T-cell (primary cell): ENCODE measurements around the gene SEPHS1. TPM values are rescaled to one million over a fixed set of nuclear protein-coding genes. Genes with fewer than 3 reads are reported as not detected.

Experiments
- ATAC-seq, 4 experiments: fragments of 200-7000 bp in 3 of 4; fragments of 150-1000 bp in 1 of 4; cut with Tn5 transposase; replicated peaks in 1 of 4; 1 replicate in 3 of 4; 2 replicates in 1 of 4; pipeline ENCODE4 v1.10.0; 2021; ENCODE audit warnings: moderate library complexity in 3 of 4, mild to moderate bottlenecking in 2 of 4, moderate number of reproducible peaks in 1 of 4
- CTCF ChIA-PET, 2 donors: fragments of 300-600 bp; sonication (Branson Sonifier 250); formaldehyde crosslinking; loops; one replicate each; lab custom pipeline; 2022; ENCODE audit warnings: antibody characterized with exemption in 2 of 2; lab: Charles Lee
- POLR2A ChIA-PET, 2 donors: fragments of 300-600 bp; sonication (Branson Sonifier 250); formaldehyde crosslinking; loops; one replicate each; lab custom pipeline; 2022; ENCODE audit warnings: antibody characterized with exemption in 2 of 2; lab: Charles Lee
- DNase-seq, 35 experiments: peaks; one replicate each; pipeline versions ENCODE4 v3.0.0 to v3.0.0-alpha.2; 2013 to 2023
- H3K27ac ChIP-seq: one replicate; pipeline ENCODE4 v1.5.1; 2013; ENCODE audit warnings: low read length
- H3K27me3 ChIP-seq, 2 experiments: replicated peaks in 1 of 2; 1 replicate in 1 of 2; 2 replicates in 1 of 2; pipeline versions ENCODE4 v1.6.1 to v1.7.0; 2013; ENCODE audit warnings: low read length in 1 of 2, mixed read lengths in 1 of 2; ENCODE audit not compliant: control insufficient read depth in 2 of 2, insufficient read depth in 2 of 2; ENCODE audit errors: extremely low read depth in 1 of 2
- H3K36me3 ChIP-seq, 2 donors: 1 replicate in 1 of 2; 2 replicates in 1 of 2; pipeline versions ENCODE4 v1.6.1 to v1.7.0; 2013; ENCODE audit warnings: low read length in 1 of 2; ENCODE audit not compliant: control insufficient read depth in 2 of 2, insufficient read depth in 1 of 2; ENCODE audit errors: extremely low read depth in 1 of 2
- H3K4me1 ChIP-seq, 2 experiments: 1 replicate in 1 of 2; 2 replicates in 1 of 2; pipeline versions ENCODE4 v1.6.1 to v1.7.0; 2013; ENCODE audit warnings: low read length in 2 of 2, mixed read lengths in 1 of 2; ENCODE audit not compliant: insufficient read depth in 2 of 2, control insufficient read depth in 1 of 2; ENCODE audit errors: extremely low read depth in 1 of 2
- H3K4me3 ChIP-seq, 2 donors: 1 replicate in 1 of 2; 2 replicates in 1 of 2; pipeline versions ENCODE4 v1.5.1 to v1.7.0; 2013; ENCODE audit warnings: mild to moderate bottlenecking in 2 of 2, low read length in 1 of 2, moderate library complexity in 1 of 2; ENCODE audit not compliant: control insufficient read depth in 1 of 2; ENCODE audit errors: extremely low read depth in 1 of 2
- H3K9me3 ChIP-seq: 2 replicates; pipeline ENCODE4 v1.7.0; 2013
- H3K27ac Mint-ChIP-seq, 2 donors: one replicate each; pipeline ENCODE4 v1.8.0; 2020 to 2021; ENCODE audit warnings: mild to moderate bottlenecking in 2 of 2, mixed read lengths in 2 of 2
- H3K27me3 Mint-ChIP-seq, 2 donors: one replicate each; pipeline ENCODE4 v1.8.0; 2021 to 2022; ENCODE audit warnings: mixed read lengths in 2 of 2
- H3K36me3 Mint-ChIP-seq: one replicate; pipeline ENCODE4 v1.8.0; 2021; ENCODE audit warnings: mixed read lengths
- H3K4me1 Mint-ChIP-seq, 3 donors: one replicate each; pipeline ENCODE4 v1.8.0; 2020 to 2022; ENCODE audit warnings: mixed read lengths in 3 of 3, mild to moderate bottlenecking in 1 of 3
- H3K4me3 Mint-ChIP-seq, 3 donors: one replicate each; pipeline ENCODE4 v1.8.0; 2020 to 2022; ENCODE audit warnings: mild to moderate bottlenecking in 3 of 3, mixed read lengths in 3 of 3, moderate library complexity in 3 of 3
- H3K9me3 Mint-ChIP-seq, 3 donors: one replicate each; pipeline ENCODE4 v1.8.0; 2020 to 2022; ENCODE audit warnings: mixed read lengths in 3 of 3
- WGBS: methylation state at CpG from one replicate; pipeline ENCODE4 v1.1.5; 2013; ENCODE audit warnings: missing lambda C conversion rate; ENCODE audit not compliant: insufficient coverage; 5-methylcytosine and 5-hydroxymethylcytosine counted together
- total RNA-seq, 35 experiments: library from RNA in 6 of 35; stranded (reverse) in 6 of 35; fragments of 120-200 nt in 1 of 35; gene quantifications; one replicate each; pipeline versions ENCODE4 v1.2.1 to v1.2.4 and lab custom pipeline; 2013 to 2026

Gene SEPHS1
- total RNA-seq, 5 donors from 2014 or later (not counting 1 experiment from before 2014, with no cell fraction given) = 24.0 to 34.6 (median 29.2) TPM

DNA sequence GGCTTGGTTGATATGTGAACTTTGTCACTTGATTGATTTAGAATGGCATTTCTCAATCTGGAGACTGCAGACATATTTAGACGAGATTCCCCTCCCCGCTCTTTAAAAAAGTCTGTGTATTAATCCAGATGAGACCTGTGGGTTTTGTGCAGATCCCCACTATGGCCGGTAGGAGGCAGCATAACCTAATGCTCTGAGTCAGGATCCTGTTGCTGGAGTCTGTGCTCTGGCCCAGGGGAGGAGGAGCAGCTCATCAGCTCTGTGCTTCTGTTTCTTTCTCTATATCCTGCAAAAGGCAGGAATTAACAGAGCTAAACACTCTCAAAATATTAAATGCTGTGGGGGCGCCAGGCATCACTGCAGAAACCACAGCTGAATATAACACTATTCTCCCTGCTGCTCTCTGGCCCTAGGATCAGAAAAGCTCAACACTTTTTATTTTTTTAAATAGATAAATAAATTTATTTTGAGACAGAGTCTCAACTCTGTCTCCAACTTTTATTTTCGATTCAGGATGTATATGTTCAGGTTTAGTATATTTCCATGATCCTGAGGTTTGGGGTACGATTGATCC is 23.9 kb upstream of the SEPHS1 start:
- Histone ChIP-seq H3K9me3 (no peaks in the 10 kb centered on the region), H3K27ac (no peak overlapping the region), H3K27me3 (no peaks in the 10 kb centered on the region), H3K4me1 (peaks cover 2% of the 10 kb centered on the region in 2 experiments), H3K4me3 (no peak overlapping the region), H3K36me3 (no peaks in the 10 kb centered on the region)
- Mint-ChIP-seq H3K4me1 (peaks cover 0 to 2% (median 0%) of the 10 kb centered on the region in 3 donors), H3K27ac (no peak overlapping the region), H3K36me3 (no peaks in the 10 kb centered on the region), H3K9me3 (no peaks in the 10 kb centered on the region), H3K27me3 (no peaks in the 10 kb centered on the region), H3K4me3 (no peak overlapping the region)
- 7% methylated on average over 2 of the region's 6 CpGs for WGBS
- ATAC-seq (peak; percentile 96 to 100 (median 98)), DNase-seq (peak; percentile 19 to 88 (median 60))
- POLR2A ChIA-PET = no interaction called here
- CTCF ChIA-PET = interaction anchor here (0.6 to 3.7 kb wide), 19 partner anchors 9 to 1797 kb away, joined by 3 to 26 read pairs (median 3); partner anchors contain the start of genes NMT2 (in 1 of the 2) and PRPF18 (in 1 of the 2)

DNA sequence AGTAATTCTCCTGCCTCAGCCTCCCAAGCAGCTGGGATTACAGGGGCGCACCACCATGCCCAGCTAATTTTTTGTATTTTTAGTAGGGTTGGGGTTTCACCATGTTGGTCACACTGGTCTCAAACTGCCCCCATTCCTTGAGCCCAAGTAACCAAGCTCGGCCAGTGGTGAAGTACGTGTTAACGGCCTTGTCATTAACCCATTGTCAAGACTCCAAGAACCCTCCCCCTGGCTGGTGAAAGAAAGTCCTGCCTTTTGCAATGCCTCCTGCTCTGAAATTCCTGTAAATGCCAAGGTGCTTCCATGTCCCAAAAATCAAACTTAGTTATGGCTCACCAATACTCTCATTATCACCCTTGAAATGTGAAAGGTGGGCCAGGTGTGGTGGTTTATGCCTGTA is 18.8 kb upstream of the SEPHS1 start:
- peaks cover 0 to 1% (median 0%) of the 10 kb centered on the region in 3 donors for H3K4me1 Mint-ChIP-seq

DNA sequence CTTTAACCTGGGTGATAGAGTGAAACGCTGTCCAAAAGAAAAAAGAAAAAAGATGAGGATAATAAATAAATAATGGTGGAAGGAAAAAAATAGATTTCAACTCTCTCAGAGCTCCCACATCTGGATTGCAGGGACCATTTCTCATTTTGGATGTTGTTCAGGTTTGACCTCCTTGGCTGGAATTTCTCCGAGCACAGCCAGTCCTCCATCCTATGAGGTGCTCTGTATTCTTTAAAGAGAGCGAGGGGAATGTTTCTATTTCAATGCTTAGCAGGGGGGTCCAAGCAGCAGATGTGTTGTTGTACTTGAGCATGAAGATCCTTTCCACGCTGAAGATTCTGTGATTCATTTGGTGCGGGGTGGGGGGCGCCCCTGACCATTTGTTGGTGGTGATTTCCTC is 17.7 kb upstream of the SEPHS1 start:
- no peaks in the 10 kb centered on the region for H3K4me1 ChIP-seq
- Mint-ChIP-seq H3K27me3 (no peaks in the 10 kb centered on the region), H3K36me3 (no peaks in the 10 kb centered on the region), H3K9me3 (no peaks in the 10 kb centered on the region), H3K27ac (no peak overlapping the region), H3K4me3 (no peak overlapping the region), H3K4me1 (no peaks in the 10 kb centered on the region)
- H3K4me3 ChIP-seq = no peak overlapping the region
- 83% methylated on average over 2 of the region's 6 CpGs for WGBS
- H3K36me3 ChIP-seq = no peaks in the 10 kb centered on the region
- CTCF ChIA-PET = no interaction called here
- peaks cover 0 to 9% of the 10 kb centered on the region in 2 experiments for H3K27me3 ChIP-seq
- H3K9me3 ChIP-seq = no peaks in the 10 kb centered on the region
- no peak for DNase-seq
- POLR2A ChIA-PET = no interaction called here
- no peak overlapping the region for H3K27ac ChIP-seq
- no peak for ATAC-seq

More for the DNA sequence above, 18.8 kb upstream of the SEPHS1 start:
- H3K27ac ChIP-seq = no peak overlapping the region
- H3K4me1 ChIP-seq = peaks cover under 1 to 2% of the 10 kb centered on the region in 2 experiments
- DNase-seq (no peak), ATAC-seq (no peak)
- H3K36me3 ChIP-seq = no peaks in the 10 kb centered on the region
- 100% methylated on average over 3 of the region's 4 CpGs for WGBS
- no peaks in the 10 kb centered on the region for H3K27me3 Mint-ChIP-seq
- H3K27me3 ChIP-seq = peaks cover 0 to 7% of the 10 kb centered on the region in 2 experiments
- no peak overlapping the region for H3K4me3 ChIP-seq
- H3K36me3 Mint-ChIP-seq = no peaks in the 10 kb centered on the region
- no peaks in the 10 kb centered on the region for H3K9me3 Mint-ChIP-seq
- ChIA-PET POLR2A (interaction anchor here in 1 of 2 donors (0.6 kb wide), 1 partner anchor 792 kb away, joined by 3 read pairs; no protein-coding TSS in a partner anchor), CTCF (no interaction called here)
- H3K9me3 ChIP-seq = no peaks in the 10 kb centered on the region
- H3K4me3 Mint-ChIP-seq = no peak overlapping the region
- no peak overlapping the region for H3K27ac Mint-ChIP-seq

DNA sequence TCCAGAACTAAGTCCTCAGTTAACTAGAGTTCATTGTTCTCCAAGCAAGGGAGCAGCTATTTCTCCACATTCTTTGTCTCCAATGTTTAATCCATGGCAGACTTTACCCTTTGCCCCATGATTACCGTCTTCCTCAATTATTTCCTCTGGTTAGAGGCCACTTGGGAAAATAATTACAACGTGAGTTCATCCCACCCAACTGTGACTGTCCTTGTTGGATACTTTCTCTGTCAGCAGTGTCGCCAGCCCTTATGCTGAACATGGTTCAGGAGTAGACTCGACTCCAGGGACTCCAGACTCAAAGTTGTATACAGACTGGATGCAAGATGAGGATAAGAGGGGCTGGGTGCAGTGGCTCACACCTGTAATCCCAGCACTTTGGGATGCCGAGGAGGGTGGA is 17.1 kb upstream of the SEPHS1 start:
- peaks cover 0 to 11% of the 10 kb centered on the region in 2 experiments for H3K27me3 ChIP-seq
- H3K9me3 ChIP-seq = no peaks in the 10 kb centered on the region
- H3K36me3 ChIP-seq = no peaks in the 10 kb centered on the region
- Mint-ChIP-seq H3K27ac (no peak overlapping the region), H3K27me3 (no peaks in the 10 kb centered on the region), H3K9me3 (no peaks in the 10 kb centered on the region), H3K4me3 (no peak overlapping the region), H3K4me1 (no peaks in the 10 kb centered on the region), H3K36me3 (no peaks in the 10 kb centered on the region)
- no peak overlapping the region for H3K27ac ChIP-seq
- no peak for ATAC-seq
- CTCF ChIA-PET = no interaction called here
- 79% methylated on average over 4 of the region's 5 CpGs for WGBS
- POLR2A ChIA-PET = no interaction called here
- DNase-seq = no peak
- H3K4me1 ChIP-seq = no peaks in the 10 kb centered on the region
- no peak overlapping the region for H3K4me3 ChIP-seq

DNA sequence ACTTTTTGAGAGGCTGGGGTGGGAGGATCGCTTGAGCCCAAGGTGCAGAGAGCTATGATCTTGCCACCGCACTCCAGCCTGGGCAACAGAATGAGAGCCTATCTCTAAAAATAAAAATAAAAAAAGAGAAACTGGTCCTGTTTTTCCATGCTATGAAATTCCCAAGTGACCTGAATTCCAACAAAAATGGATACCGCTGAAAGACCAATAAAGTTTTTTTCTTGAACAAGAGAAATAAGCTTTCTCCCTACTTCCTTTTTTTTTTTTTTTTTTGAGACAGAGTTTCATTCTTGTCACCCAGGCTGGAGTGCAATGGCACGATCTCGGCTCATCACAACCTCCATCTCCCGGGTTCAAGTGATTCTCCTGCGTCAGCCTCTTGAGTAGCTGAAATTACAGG is 12.5 kb upstream of the SEPHS1 start:
- Mint-ChIP-seq H3K36me3 (no peaks in the 10 kb centered on the region), H3K27ac (no peak overlapping the region), H3K4me3 (no peak overlapping the region), H3K9me3 (no peaks in the 10 kb centered on the region), H3K4me1 (no peaks in the 10 kb centered on the region), H3K27me3 (peaks cover 4 to 7% of the 10 kb centered on the region in 2 donors)
- no peaks in the 10 kb centered on the region for H3K36me3 ChIP-seq
- ATAC-seq = no peak
- H3K27ac ChIP-seq = no peak overlapping the region
- H3K4me3 ChIP-seq = no peak overlapping the region
- DNase-seq = no peak
- ChIA-PET CTCF (interaction anchor here in 1 of 2 donors (0.7 kb wide), 1 partner anchor 34 kb away, joined by 3 read pairs; no protein-coding TSS in a partner anchor), POLR2A (interaction anchor here in 1 of 2 donors (0.7 kb wide), 1 partner anchor 316 kb away, joined by 7 read pairs; no protein-coding TSS in a partner anchor)
- peaks cover 0 to 16% of the 10 kb centered on the region in 2 experiments for H3K27me3 ChIP-seq
- no peaks in the 10 kb centered on the region for H3K4me1 ChIP-seq
- H3K9me3 ChIP-seq = no peaks in the 10 kb centered on the region
- 50% methylated on average over 2 of the region's 7 CpGs for WGBS

DNA sequence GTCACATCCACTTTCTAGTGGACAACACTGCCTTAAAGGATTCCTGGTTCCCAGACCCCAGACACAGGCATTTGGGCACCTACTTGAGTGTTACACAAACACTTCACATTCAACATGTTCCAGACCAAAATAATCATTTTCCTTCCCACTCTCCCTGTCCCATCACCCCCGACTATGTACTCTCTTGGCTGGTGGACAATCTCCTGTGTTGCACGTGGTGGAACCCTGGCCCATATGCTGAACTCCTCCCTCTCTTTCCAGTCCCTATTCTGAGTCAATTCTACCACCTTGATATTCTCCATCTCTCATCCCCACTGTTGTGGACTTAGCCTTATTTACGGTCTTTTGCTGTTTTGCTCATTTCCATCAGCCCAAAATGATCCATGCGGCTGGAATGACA is 8.3 kb upstream of the SEPHS1 start:
- ATAC-seq (no peak), DNase-seq (no peak)
- H3K27ac ChIP-seq = no peak overlapping the region
- no peaks in the 10 kb centered on the region for H3K9me3 Mint-ChIP-seq
- ChIA-PET CTCF (no interaction called here), POLR2A (no interaction called here)
- H3K4me1 ChIP-seq = peaks cover 6 to 10% of the 10 kb centered on the region in 2 experiments
- peaks cover 4 to 10% of the 10 kb centered on the region in 2 donors for H3K27me3 Mint-ChIP-seq
- no peaks in the 10 kb centered on the region for H3K9me3 ChIP-seq
- H3K4me3 Mint-ChIP-seq = no peak overlapping the region
- no peak overlapping the region for H3K27ac Mint-ChIP-seq
- H3K27me3 ChIP-seq = peaks cover 0 to 15% of the 10 kb centered on the region in 2 experiments
- no peak overlapping the region for H3K4me3 ChIP-seq
- peaks cover 13 to 19% (median 14%) of the 10 kb centered on the region in 3 donors for H3K4me1 Mint-ChIP-seq
- 57% methylated on average over 2 of the region's 4 CpGs for WGBS
- H3K36me3 Mint-ChIP-seq = no peaks in the 10 kb centered on the region
- no peaks in the 10 kb centered on the region for H3K36me3 ChIP-seq
